GM12872 (cell line): ENCODE results near the gene PHOSPHO2.

ENCODE experiments used
- TF ChIP-seq, protein P1 (sequence below): IDR thresholded peaks from 3 replicates; pipeline ENCODE4 v1.5.1; 2011; ENCODE audit warnings: low read depth, mild to moderate bottlenecking, low read length, moderate library complexity; ENCODE audit not compliant: insufficient read depth

Gene PHOSPHO2

DNA sequence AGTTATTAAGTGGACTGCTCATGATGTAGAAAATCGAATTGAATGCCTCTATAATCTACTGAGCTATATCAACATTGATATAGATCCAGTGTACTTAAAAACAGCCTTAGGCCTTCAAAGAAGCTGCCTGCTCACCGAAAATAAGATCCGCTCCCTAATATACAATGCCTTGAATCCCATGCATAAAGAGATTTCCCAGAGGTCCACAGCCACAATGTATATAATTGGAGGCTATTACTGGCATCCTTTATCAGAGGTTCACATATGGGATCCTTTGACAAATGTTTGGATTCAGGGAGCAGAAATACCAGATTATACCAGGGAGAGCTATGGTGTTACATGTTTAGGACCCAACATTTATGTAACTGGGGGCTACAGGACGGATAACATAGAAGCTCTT is 41.4 kb downstream of the PHOSPHO2 start:
- TF ChIP-seq, protein P1, sequence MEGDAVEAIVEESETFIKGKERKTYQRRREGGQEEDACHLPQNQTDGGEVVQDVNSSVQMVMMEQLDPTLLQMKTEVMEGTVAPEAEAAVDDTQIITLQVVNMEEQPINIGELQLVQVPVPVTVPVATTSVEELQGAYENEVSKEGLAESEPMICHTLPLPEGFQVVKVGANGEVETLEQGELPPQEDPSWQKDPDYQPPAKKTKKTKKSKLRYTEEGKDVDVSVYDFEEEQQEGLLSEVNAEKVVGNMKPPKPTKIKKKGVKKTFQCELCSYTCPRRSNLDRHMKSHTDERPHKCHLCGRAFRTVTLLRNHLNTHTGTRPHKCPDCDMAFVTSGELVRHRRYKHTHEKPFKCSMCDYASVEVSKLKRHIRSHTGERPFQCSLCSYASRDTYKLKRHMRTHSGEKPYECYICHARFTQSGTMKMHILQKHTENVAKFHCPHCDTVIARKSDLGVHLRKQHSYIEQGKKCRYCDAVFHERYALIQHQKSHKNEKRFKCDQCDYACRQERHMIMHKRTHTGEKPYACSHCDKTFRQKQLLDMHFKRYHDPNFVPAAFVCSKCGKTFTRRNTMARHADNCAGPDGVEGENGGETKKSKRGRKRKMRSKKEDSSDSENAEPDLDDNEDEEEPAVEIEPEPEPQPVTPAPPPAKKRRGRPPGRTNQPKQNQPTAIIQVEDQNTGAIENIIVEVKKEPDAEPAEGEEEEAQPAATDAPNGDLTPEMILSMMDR, result no peak

DNA sequence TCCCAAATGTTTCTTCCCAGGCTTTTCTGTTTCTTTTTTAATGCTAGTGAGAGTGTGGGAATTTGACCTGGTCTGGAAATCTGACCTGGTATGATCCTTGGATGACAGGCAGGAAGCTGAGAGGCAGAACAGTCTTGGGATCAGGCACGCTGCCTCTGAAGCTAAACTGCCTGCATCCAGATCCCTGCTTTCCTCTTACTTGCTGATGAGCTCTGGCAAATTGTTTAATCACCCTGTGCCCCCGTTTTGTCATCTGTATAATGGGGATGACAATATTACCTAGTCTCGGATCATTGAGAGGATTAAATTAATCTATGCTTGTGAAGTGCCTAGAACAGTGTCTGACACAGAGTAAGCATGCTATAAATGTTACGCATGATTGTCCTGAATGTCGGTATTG is 42.6 kb downstream of the PHOSPHO2 start:
- TF ChIP-seq, protein P1, result no peak

DNA sequence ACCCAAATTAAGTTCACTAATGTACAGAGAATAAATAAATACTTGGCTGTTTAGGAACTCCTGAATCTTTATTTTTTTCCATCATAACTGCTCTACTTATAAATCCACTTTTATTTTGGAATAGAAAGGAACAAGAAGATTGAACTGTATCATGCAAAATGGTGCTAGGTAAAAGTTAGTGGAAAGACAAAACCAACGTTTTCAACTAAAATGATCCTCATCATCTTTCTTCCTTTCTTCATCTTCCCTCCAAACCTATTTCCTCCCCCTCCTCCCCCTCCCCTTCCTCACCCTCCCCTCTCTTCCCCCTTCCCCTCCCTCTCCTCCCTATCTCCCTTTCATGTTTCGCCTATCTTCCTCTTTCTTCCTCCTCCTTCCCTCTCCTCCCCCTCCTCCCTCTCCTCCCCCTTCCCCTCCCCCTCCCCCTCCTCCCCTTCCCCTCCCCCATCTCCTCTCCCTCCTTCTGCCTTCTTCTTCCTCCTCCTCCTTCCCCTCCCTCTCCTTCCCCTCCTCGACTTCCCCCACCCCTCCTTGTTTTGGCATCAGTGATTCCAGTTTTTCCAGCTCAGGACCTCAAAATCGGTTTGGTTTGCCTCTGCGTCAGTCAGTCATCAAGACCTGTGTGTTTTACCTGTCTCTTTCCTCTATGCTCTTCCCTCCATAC is 44.4 kb downstream of the PHOSPHO2 start:
- TF ChIP-seq, protein P1, result no peak

DNA sequence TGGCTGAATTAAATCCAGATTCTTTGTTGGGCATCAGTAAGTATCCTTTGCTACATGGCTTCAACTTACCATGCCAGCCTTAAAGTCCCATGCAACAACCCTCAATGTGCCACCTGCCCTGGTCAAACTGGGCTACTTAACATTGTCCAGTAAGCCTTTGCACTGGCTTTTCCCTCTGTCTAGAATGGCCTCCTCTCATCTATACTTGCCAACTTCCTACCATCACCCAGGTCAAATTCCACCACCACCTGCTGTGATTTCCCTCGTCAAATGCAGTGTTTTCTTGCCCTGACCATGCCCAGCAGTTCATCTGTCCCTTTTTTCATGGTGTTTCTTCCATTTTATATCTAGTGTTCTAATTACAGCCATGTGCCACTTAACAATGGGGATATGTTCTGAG is 45.1 kb downstream of the PHOSPHO2 start:
- TF ChIP-seq, protein P1, result no peak

DNA sequence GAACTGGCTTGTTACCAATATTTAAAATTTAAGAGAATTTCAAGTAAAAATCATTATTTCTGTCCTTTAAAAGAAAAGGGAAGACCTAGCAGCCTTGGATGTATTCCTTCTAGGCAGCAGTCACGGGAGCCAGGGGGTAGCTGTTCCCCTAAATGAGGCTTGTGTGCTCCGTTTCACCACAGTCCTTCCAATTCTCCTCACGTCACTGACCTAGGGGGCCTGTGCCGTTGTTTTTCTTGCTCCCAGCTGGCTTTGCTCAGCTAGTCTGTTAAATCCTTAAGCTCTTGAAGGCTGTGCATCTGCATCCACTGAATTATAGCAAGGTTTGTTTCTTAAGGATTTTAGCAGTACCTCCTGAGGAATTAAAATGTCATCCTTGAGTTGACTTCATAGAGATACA is 49.3 kb downstream of the PHOSPHO2 start:
- TF ChIP-seq, protein P1, result no peak

DNA sequence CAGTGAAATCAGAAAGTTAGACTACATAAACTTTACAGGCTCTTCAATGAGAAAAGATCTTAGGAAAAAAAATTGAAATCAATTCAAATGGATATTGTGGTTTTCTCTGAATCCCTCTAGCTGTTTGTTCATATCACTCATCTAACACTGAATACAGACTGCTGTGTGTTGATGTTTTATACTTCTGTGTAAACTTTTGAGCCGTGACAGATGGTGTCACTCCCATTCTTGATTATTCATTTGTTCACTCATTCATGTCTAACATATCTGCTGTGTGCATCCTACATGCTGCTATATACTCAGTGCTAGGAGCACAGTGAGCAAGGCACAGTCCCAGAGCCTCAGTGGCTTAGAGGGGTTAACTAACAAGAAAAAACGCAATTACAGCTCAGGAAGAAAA is 52.0 kb downstream of the PHOSPHO2 start:
- TF ChIP-seq, protein P1, result no peak

DNA sequence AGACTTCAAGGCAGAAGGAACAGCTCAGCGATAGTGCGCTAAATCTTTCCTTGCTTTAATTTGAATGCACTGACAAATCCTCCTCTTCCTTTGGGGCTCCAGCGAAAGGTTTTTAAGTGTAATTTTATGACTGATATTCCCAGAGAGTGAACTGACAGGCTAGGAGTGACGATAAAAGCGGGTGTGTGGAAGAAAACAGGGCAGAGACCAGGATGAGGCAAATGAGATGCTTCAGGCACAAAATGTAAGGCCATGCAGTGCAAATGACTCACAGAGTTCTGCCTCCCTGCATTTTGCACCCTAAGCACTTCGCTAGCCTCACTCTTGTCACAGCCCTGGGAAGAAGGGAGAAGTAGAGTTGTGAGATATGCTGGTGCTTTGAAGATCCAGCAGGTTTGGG is 54.0 kb downstream of the PHOSPHO2 start:
- TF ChIP-seq, protein P1, result no peak
